CD14-positive monocyte (primary cell): ENCODE data around the gene ADGRG6. TPM values are rescaled to one million over a fixed set of nuclear protein-coding genes. Genes with fewer than 3 reads are reported as not detected.

Source experiments
- DNase-seq, 3 donors: peaks; one replicate each; pipeline ENCODE4 v3.0.0-alpha.2; 2011 to 2022
- H2AFZ ChIP-seq: 2 replicates; pipeline ENCODE4 v1.6.0; 2012; ENCODE audit warnings: mild to moderate bottlenecking, low read depth, low read length, inconsistent platforms; ENCODE audit not compliant: insufficient read depth, poor library complexity, severe bottlenecking
- H3K27ac ChIP-seq, 2 donors: 1 replicate in 1 of 2; 2 replicates in 1 of 2; pipeline ENCODE4 v1.5.1; 2012 to 2013; ENCODE audit warnings: low read length in 2 of 2, control low read depth in 1 of 2, inconsistent platforms in 1 of 2, low read depth in 1 of 2, mild to moderate bottlenecking in 1 of 2
- H3K27me3 ChIP-seq, 2 donors: one replicate each; pipeline versions ENCODE4 v1.6.0 to v1.6.1; 2011 to 2013; ENCODE audit warnings: low read length in 2 of 2; ENCODE audit not compliant: control insufficient read depth in 2 of 2, insufficient read depth in 2 of 2
- H3K36me3 ChIP-seq, 2 donors: replicated peaks in 1 of 2; 1 replicate in 1 of 2; 2 replicates in 1 of 2; pipeline versions ENCODE4 v1.5.1 to v1.6.1; 2012 to 2013; ENCODE audit warnings: low read length in 2 of 2, control low read depth in 1 of 2, inconsistent platforms in 1 of 2, mild to moderate bottlenecking in 1 of 2; ENCODE audit not compliant: insufficient read depth in 2 of 2, control insufficient read depth in 1 of 2
- H3K4me1 ChIP-seq, 2 donors: 1 replicate in 1 of 2; 2 replicates in 1 of 2; pipeline versions ENCODE4 v1.5.1 to v1.6.1; 2012 to 2013; ENCODE audit warnings: low read length in 2 of 2, control low read depth in 1 of 2, inconsistent platforms in 1 of 2, mild to moderate bottlenecking in 1 of 2, moderate library complexity in 1 of 2; ENCODE audit not compliant: insufficient read depth in 2 of 2, control insufficient read depth in 1 of 2
- H3K4me2 ChIP-seq: replicated peaks from 2 replicates; pipeline ENCODE3; 2012; ENCODE audit warnings: low read length, moderate library complexity, mild to moderate bottlenecking; ENCODE audit not compliant: poor library complexity, severe bottlenecking; ENCODE audit errors: extremely low read depth
- H3K4me3 ChIP-seq, 3 experiments: fragments of 200-600 bp in 1 of 3; sonication (generic) in 1 of 3; replicated peaks in 1 of 3; 1 replicate in 2 of 3; 2 replicates in 1 of 3; pipeline ENCODE4 v1.5.1; 2011 to 2013; ENCODE audit warnings: low read length in 3 of 3, mild to moderate bottlenecking in 3 of 3, control low read depth in 2 of 3, low read depth in 2 of 3, inconsistent platforms in 1 of 3, moderate library complexity in 1 of 3
- H3K79me2 ChIP-seq: 2 replicates; pipeline ENCODE4 v1.6.0; 2012; ENCODE audit warnings: mild to moderate bottlenecking, control low read depth, inconsistent platforms, low read length, moderate library complexity; ENCODE audit not compliant: insufficient read depth
- H3K9ac ChIP-seq: 2 replicates; pipeline ENCODE4 v1.6.0; 2017; ENCODE audit warnings: low read length, mild to moderate bottlenecking; ENCODE audit not compliant: insufficient read depth, poor library complexity, severe bottlenecking
- H3K9me3 ChIP-seq, 2 donors: replicated peaks in 1 of 2; 1 replicate in 1 of 2; 2 replicates in 1 of 2; pipeline versions ENCODE4 v1.5.1 to v1.6.1; 2012 to 2013; ENCODE audit warnings: low read length in 2 of 2, control low read depth in 1 of 2; ENCODE audit not compliant: control insufficient read depth in 1 of 2, insufficient read depth in 1 of 2
- H4K20me1 ChIP-seq: 2 replicates; pipeline ENCODE4 v1.6.0; 2012; ENCODE audit warnings: mild to moderate bottlenecking, low read length, control low read depth, moderate library complexity; ENCODE audit not compliant: insufficient read depth
- H3K27ac Mint-ChIP-seq, 7 donors: one replicate each; pipeline ENCODE4 v1.8.0; 2020; ENCODE audit warnings: mild to moderate bottlenecking in 7 of 7, mixed read lengths in 7 of 7, moderate library complexity in 6 of 7, inconsistent platforms in 2 of 7
- H3K27me3 Mint-ChIP-seq, 3 donors: one replicate each; pipeline ENCODE4 v1.8.0; 2021 to 2022; ENCODE audit warnings: low read depth in 3 of 3, mild to moderate bottlenecking in 3 of 3, mixed read lengths in 3 of 3, moderate library complexity in 3 of 3, inconsistent platforms in 1 of 3
- H3K36me3 Mint-ChIP-seq, 2 donors: one replicate each; pipeline ENCODE4 v1.8.0; 2020; ENCODE audit warnings: mixed read lengths in 2 of 2, inconsistent platforms in 1 of 2, mild to moderate bottlenecking in 1 of 2
- H3K4me1 Mint-ChIP-seq: one replicate; pipeline ENCODE4 v1.8.0; 2020; ENCODE audit warnings: mild to moderate bottlenecking, mixed read lengths
- H3K4me3 Mint-ChIP-seq, 2 donors: one replicate each; pipeline ENCODE4 v1.8.0; 2020; ENCODE audit warnings: mild to moderate bottlenecking in 2 of 2, mixed read lengths in 2 of 2, moderate library complexity in 1 of 2
- H3K9me3 Mint-ChIP-seq, 7 donors: one replicate each; pipeline ENCODE4 v1.8.0; 2020 to 2022; ENCODE audit warnings: mixed read lengths in 7 of 7, mild to moderate bottlenecking in 6 of 7, moderate library complexity in 6 of 7, inconsistent platforms in 2 of 7
- WGBS: methylation state at CpG from one replicate; pipeline ENCODE4 v1.1.5; 2013; ENCODE audit warnings: missing lambda C conversion rate; ENCODE audit not compliant: insufficient coverage; 5-methylcytosine and 5-hydroxymethylcytosine counted together
- intact Hi-C, 2 donors: fragments of 100-400 bp; cut with micrococcal nuclease; formaldehyde crosslinking; loops; one replicate each; pipeline versions ENCODE4 v1.15.0 to v1.15.1; 2023
- polyA plus RNA-seq, 3 donors: library from polyadenylated mRNA; depleted of rRNA in 1 of 3; unstranded in 2 of 3; stranded (reverse) in 1 of 3; fragments of 300-500 nt in 2 of 3; fragments of >200 nt in 1 of 3; fragmentation: Illumina TruSeq in 2 of 3; gene quantifications; 1 replicate in 2 of 3; 2 replicates in 1 of 3; pipeline ENCODE4 v1.2.3, GENCODE V29; 2012 to 2021
- TF ChIP-seq, protein P1 (sequence below): fragments of 200-600 bp; IDR thresholded peaks from one replicate; pipeline ENCODE4 v1.8.0; 2022; ENCODE audit warnings: antibody characterized with exemption, mild to moderate bottlenecking

Gene ADGRG6
- polyA plus RNA-seq, 3 donors = 0.18 to 0.31 TPM; not detected in 1

DNA sequence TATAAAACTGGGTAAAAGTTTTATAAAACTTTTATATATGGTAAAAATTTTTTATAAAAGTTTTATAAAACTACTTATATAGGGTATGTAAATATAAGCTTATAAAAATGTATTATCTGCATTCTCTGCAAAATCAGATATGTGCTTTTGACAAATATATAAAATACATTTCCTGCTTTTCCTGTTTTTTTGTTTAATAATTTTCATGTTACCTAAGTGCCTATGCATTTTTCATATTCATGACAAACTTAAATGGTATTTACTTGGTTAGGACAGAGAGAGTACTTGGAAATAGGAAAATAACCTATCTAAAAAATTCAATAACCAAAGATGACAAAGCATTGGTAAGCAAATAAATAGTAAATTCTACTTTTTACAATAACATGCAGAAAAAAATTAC is 41.2 kb downstream of the ADGRG6 start:
- H3K79me2 ChIP-seq = no peaks in the 10 kb centered on the region
- Mint-ChIP-seq H3K27ac (no peak overlapping the region), H3K9me3 (peaks cover 0 to 3% (median 0%) of the 10 kb centered on the region in 7 donors), H3K4me1 (no peaks in the 10 kb centered on the region), H3K36me3 (no peaks in the 10 kb centered on the region), H3K27me3 (no peaks in the 10 kb centered on the region), H3K4me3 (no peak overlapping the region)
- H3K9ac ChIP-seq = no peak overlapping the region
- H4K20me1 ChIP-seq = no peaks in the 10 kb centered on the region
- no peaks in the 10 kb centered on the region for H3K27me3 ChIP-seq
- DNase-seq = no peak
- H3K36me3 ChIP-seq = no peaks in the 10 kb centered on the region
- H2AFZ ChIP-seq = no peak overlapping the region
- no peaks in the 10 kb centered on the region for H3K4me1 ChIP-seq
- H3K4me3 ChIP-seq = no peak overlapping the region
- intact Hi-C loops = no loop called here
- no peak overlapping the region for H3K27ac ChIP-seq
- no peak overlapping the region for H3K4me2 ChIP-seq
- TF ChIP-seq, protein P1, sequence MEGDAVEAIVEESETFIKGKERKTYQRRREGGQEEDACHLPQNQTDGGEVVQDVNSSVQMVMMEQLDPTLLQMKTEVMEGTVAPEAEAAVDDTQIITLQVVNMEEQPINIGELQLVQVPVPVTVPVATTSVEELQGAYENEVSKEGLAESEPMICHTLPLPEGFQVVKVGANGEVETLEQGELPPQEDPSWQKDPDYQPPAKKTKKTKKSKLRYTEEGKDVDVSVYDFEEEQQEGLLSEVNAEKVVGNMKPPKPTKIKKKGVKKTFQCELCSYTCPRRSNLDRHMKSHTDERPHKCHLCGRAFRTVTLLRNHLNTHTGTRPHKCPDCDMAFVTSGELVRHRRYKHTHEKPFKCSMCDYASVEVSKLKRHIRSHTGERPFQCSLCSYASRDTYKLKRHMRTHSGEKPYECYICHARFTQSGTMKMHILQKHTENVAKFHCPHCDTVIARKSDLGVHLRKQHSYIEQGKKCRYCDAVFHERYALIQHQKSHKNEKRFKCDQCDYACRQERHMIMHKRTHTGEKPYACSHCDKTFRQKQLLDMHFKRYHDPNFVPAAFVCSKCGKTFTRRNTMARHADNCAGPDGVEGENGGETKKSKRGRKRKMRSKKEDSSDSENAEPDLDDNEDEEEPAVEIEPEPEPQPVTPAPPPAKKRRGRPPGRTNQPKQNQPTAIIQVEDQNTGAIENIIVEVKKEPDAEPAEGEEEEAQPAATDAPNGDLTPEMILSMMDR = no peak
- no peaks in the 10 kb centered on the region for H3K9me3 ChIP-seq

DNA sequence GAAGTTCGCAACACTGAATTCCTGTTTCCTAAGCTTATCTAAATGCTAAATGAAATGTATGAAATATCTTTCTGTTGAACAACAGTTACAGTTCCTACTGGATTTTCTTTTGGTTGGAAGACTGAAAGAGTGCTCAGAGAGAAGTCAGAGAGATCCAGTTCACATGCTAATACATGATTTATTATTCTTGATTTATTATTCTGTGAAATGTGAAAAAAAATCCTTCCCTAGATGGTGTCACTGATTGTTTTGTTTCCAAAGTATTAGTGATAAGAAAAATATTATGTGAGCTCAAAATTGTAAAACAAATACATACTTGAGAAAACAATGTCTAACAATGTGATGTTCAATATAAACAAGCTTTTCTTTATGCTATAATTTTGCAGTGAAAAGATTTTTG is 42.1 kb downstream of the ADGRG6 start:
- Mint-ChIP-seq H3K27ac (no peak overlapping the region), H3K36me3 (no peaks in the 10 kb centered on the region), H3K9me3 (peaks cover 0 to 2% (median 0%) of the 10 kb centered on the region in 7 donors)

More for the DNA sequence above, 42.1 kb downstream of the ADGRG6 start:
- Histone ChIP-seq H3K9me3 (no peaks in the 10 kb centered on the region), H3K4me3 (no peak overlapping the region), H3K36me3 (no peaks in the 10 kb centered on the region), H3K9ac (no peak overlapping the region), H3K4me2 (no peak overlapping the region), H3K27ac (no peak overlapping the region), H3K27me3 (no peaks in the 10 kb centered on the region), H3K79me2 (no peaks in the 10 kb centered on the region), H3K4me1 (no peaks in the 10 kb centered on the region), H4K20me1 (no peaks in the 10 kb centered on the region), H2AFZ (no peak overlapping the region)
- TF ChIP-seq, protein P1 = no peak
- intact Hi-C loops = no loop called here
- no peak overlapping the region for H3K4me3 Mint-ChIP-seq
- no peak for DNase-seq
- WGBS = no CpG with 5 or more reads among the region's 1 CpG
- no peaks in the 10 kb centered on the region for H3K4me1 Mint-ChIP-seq
- H3K27me3 Mint-ChIP-seq = no peaks in the 10 kb centered on the region
